Measurements from ENCODE around the gene UBIAD1.

The UBIAD1 gene

GRCh38 chr1:11311816-11312755 is 39.1 kb downstream of the UBIAD1 start:
- DNase-seq (ENCODE audit: low spot score), result no peak

- DNase-seq (ENCODE audit: low spot score), result no peak
These were observed 42.0 kb downstream of the UBIAD1 start for GRCh38 chr1:11314959-11315358.

- no peak for DNase-seq (ENCODE audit: low spot score)
These were observed 43.7 kb downstream of the UBIAD1 start for GRCh38 chr1:11316701-11317100.

GRCh38 chr1:11318982-11319381 is 46.0 kb downstream of the UBIAD1 start:
- no peak for DNase-seq (ENCODE audit: low spot score)

- no peak for DNase-seq (ENCODE audit: low spot score)
These were observed 47.3 kb downstream of the UBIAD1 start for GRCh38 chr1:11320153-11320936.

- no peak for DNase-seq (ENCODE audit: low spot score)
These were observed 48.9 kb downstream of the UBIAD1 start for GRCh38 chr1:11321656-11322491.

GRCh38 chr1:11324567-11325165 is 51.7 kb downstream of the UBIAD1 start:
- DNase-seq (ENCODE audit: low spot score), result no peak

GRCh38 chr1:11326070-11326469 is 53.1 kb downstream of the UBIAD1 start:
- no peak for DNase-seq (ENCODE audit: low spot score)

- no peak for DNase-seq (ENCODE audit: low spot score)
These were observed 55.4 kb downstream of the UBIAD1 start for GRCh38 chr1:11328444-11328843.

- DNase-seq (ENCODE audit: low spot score), result no peak
These were observed 57.4 kb downstream of the UBIAD1 start for GRCh38 chr1:11330411-11330810.

- no peak for DNase-seq (ENCODE audit: low spot score)
These were observed 58.3 kb downstream of the UBIAD1 start for GRCh38 chr1:11331036-11331944.

GRCh38 chr1:11331945-11332546 is 59.0 kb downstream of the UBIAD1 start:
- no peak for DNase-seq (ENCODE audit: low spot score)

GRCh38 chr1:11333631-11334030 is 60.6 kb downstream of the UBIAD1 start:
- DNase-seq (ENCODE audit: low spot score), result no peak

GRCh38 chr1:11334261-11334804 is 61.3 kb downstream of the UBIAD1 start:
- no peak for DNase-seq (ENCODE audit: low spot score)

GRCh38 chr1:11334821-11335220 is 61.8 kb downstream of the UBIAD1 start:
- no peak for DNase-seq (ENCODE audit: low spot score)

GRCh38 chr1:11335417-11336056 is 62.5 kb downstream of the UBIAD1 start:
- DNase-seq (ENCODE audit: low spot score), result no peak

GRCh38 chr1:11337580-11338073 is 64.6 kb downstream of the UBIAD1 start:
- DNase-seq (ENCODE audit: low spot score), result peak; percentile 48
